Measurements from ENCODE around the gene GHRH. TPM values are rescaled to one million over a fixed set of nuclear protein-coding genes. Genes with fewer than 3 reads are reported as not detected.

The GHRH gene
- total and polyA plus RNA-seq, 2 donors (not counting 1 experiment from before 2014, with no cell fraction given) = not detected

DNA sequence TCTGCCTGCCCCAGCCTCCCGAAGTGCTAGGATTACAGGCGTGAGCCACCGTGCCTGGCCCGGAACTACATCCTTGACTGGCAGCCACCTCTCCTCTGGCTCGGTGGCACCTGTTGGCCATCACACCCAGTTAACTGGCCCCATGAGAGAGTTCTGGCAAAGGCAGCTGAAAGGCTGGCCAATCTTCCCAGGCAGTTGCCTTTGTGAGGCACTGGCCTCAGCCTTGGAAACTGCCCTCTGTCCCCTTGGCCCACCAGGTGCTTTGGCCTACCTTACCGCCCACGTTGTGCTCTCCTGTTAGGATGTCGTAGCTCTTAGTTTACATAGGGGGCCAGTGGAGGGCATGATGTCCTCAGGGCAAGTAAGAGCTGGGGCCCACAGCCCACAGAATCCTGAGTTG lies 18.2 kb upstream of the GHRH start:
- Mint-ChIP-seq H3K27ac (no peak overlapping the region), H3K27me3 (no peaks in the 10 kb centered on the region), H3K4me3 (no peak overlapping the region), H3K9me3 (ENCODE audit: insufficient read depth) (no peaks in the 10 kb centered on the region), H3K4me1 (peaks cover 19% of the 10 kb centered on the region)
- Histone ChIP-seq H3K27me3 (replicated peaks in 1 of 4; ENCODE audit: control extremely low read depth in 1 of 4, control insufficient read depth in 3 of 4, insufficient read depth in 4 of 4, low read length in 3 of 4) (no peaks in the 10 kb centered on the region), H3K4me2 (replicated peaks; ENCODE audit: low read depth, low read length, poor library complexity, severe bottlenecking) (no peak overlapping the region), H4K20me1 (ENCODE audit: control insufficient read depth, insufficient read depth, low read length, poor library complexity, severe bottlenecking) (no peaks in the 10 kb centered on the region), H3K79me2 (ENCODE audit: control insufficient read depth, insufficient read depth, low read length) (no peaks in the 10 kb centered on the region), H3K9ac (ENCODE audit: low read length) (no peak overlapping the region), H3K4me3 (ENCODE audit: control extremely low read depth in 1 of 5, extremely low read depth in 1 of 5, insufficient read depth in 1 of 5, low read depth in 2 of 5, low read length in 4 of 5) (no peak overlapping the region), H3K36me3 (replicated peaks in 1 of 2; ENCODE audit: control extremely low read depth in 1 of 2, control insufficient read depth in 1 of 2, extremely low read depth in 1 of 2, insufficient read depth in 2 of 2, low read length in 1 of 2) (no peaks in the 10 kb centered on the region), H3K27ac (ENCODE audit: low read length in 2 of 2) (no peak overlapping the region), H3K4me1 (ENCODE audit: control insufficient read depth in 2 of 2, insufficient read depth in 2 of 2, low read length in 2 of 2) (peaks cover 28 to 31% of the 10 kb centered on the region in 2 donors), H2AFZ (ENCODE audit: insufficient read depth, low read depth, low read length, poor library complexity, severe bottlenecking) (no peak overlapping the region), H3K9me3 (ENCODE audit: control extremely low read depth in 1 of 3, control insufficient read depth in 2 of 3, insufficient read depth in 1 of 3, low read length in 2 of 3) (no peaks in the 10 kb centered on the region)
- DNase-seq (no peak), ATAC-seq (ENCODE audit: low read depth) (no peak)
- no peak for TF ChIP-seq EZH2 (IDR thresholded peaks at IDR 0.05; ENCODE audit: borderline replicate concordance, insufficient read depth, low read depth, low read length, poor library complexity, severe bottlenecking)
- TF ChIP-seq CTCF (IDR thresholded peaks at IDR 0.05) = no peak
- WGBS (ENCODE audit: insufficient coverage) = 84% methylated on average over 8 of the region's 8 CpGs
- intact Hi-C loops (cut with micrococcal nuclease) = no loop called here
- CTCF ChIA-PET = interaction anchor here (0.7 to 1.4 kb wide), 5 partner anchors 9 to 255 kb away, joined by 3 to 5 read pairs (median 3); no protein-coding TSS in a partner anchor
- POLR2A ChIA-PET = no interaction called here

DNA sequence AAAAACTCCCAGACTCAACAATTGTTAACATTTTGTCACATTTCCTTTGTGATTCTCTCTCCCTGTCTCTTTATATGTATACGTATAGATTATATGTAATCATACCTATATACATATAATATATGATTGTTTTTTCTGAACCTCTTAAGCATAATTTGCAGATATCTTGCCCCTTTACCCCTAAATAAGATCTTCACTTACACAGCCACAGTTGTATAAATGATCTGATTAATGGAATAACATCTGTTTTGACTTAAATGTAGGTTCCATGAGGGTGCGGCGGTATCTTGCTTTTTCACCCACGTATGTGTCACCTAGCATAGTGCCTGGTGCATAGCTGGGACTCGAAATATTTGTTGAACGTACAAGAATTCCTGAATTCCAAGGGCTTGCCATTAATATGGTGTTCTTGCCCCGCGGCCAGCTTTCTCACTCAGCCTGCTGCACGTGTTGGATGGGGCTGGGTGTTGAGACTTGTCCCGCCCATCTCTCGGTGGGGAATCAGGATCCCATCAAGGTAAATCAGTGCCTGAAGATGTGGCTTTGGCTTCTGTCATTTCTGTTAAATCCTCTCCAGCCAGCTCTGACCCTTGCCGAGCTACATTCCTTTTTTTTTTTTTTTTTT lies 17.5 kb upstream of the GHRH start:
- H3K27ac Mint-ChIP-seq = no peak overlapping the region
- Histone ChIP-seq H3K9me3 (ENCODE audit: control extremely low read depth in 1 of 3, control insufficient read depth in 2 of 3, insufficient read depth in 1 of 3, low read length in 2 of 3) (no peaks in the 10 kb centered on the region), H3K4me1 (ENCODE audit: control insufficient read depth in 2 of 2, insufficient read depth in 2 of 2, low read length in 2 of 2) (peaks cover 36 to 39% of the 10 kb centered on the region in 2 donors), H3K79me2 (ENCODE audit: control insufficient read depth, insufficient read depth, low read length) (no peaks in the 10 kb centered on the region), H3K27me3 (replicated peaks in 1 of 4; ENCODE audit: control extremely low read depth in 1 of 4, control insufficient read depth in 3 of 4, insufficient read depth in 4 of 4, low read length in 3 of 4) (no peaks in the 10 kb centered on the region), H3K4me2 (replicated peaks; ENCODE audit: low read depth, low read length, poor library complexity, severe bottlenecking) (no peak overlapping the region), H2AFZ (ENCODE audit: insufficient read depth, low read depth, low read length, poor library complexity, severe bottlenecking) (no peak overlapping the region), H3K4me3 (ENCODE audit: control extremely low read depth in 1 of 5, extremely low read depth in 1 of 5, insufficient read depth in 1 of 5, low read depth in 2 of 5, low read length in 4 of 5) (no peak overlapping the region), H3K27ac (ENCODE audit: low read length in 2 of 2) (no peak overlapping the region), H4K20me1 (ENCODE audit: control insufficient read depth, insufficient read depth, low read length, poor library complexity, severe bottlenecking) (no peaks in the 10 kb centered on the region), H3K36me3 (replicated peaks in 1 of 2; ENCODE audit: control extremely low read depth in 1 of 2, control insufficient read depth in 1 of 2, extremely low read depth in 1 of 2, insufficient read depth in 2 of 2, low read length in 1 of 2) (no peaks in the 10 kb centered on the region), H3K9ac (ENCODE audit: low read length) (no peak overlapping the region)
- no peaks in the 10 kb centered on the region for H3K9me3 Mint-ChIP-seq (ENCODE audit: insufficient read depth)
- peaks cover 24% of the 10 kb centered on the region for H3K4me1 Mint-ChIP-seq
- intact Hi-C loops (cut with micrococcal nuclease) = no loop called here
- 98% methylated on average over 10 of the region's 12 CpGs for WGBS (ENCODE audit: insufficient coverage)
- no peak for ATAC-seq (ENCODE audit: low read depth)
- TF ChIP-seq CTCF (IDR thresholded peaks at IDR 0.05) (no peak), EZH2 (IDR thresholded peaks at IDR 0.05; ENCODE audit: borderline replicate concordance, insufficient read depth, low read depth, low read length, poor library complexity, severe bottlenecking) (no peak)
- H3K27me3 Mint-ChIP-seq = no peaks in the 10 kb centered on the region
- ChIA-PET CTCF (interaction anchor here (0.8 to 1.4 kb wide), 2 partner anchors 9 to 10 kb away, joined by 3 read pairs; no protein-coding TSS in a partner anchor), POLR2A (interaction anchor here (0.6 kb wide), 1 partner anchor 674 kb away, joined by 6 read pairs; no protein-coding TSS in a partner anchor)
- H3K4me3 Mint-ChIP-seq = no peak overlapping the region
- DNase-seq = no peak
